GM12891 (cell line): Measurements from ENCODE around the gene TRIM31.

Experiments
- DNase-seq: peaks from one replicate; pipeline ENCODE4 v3.0.0; 2011; ENCODE audit warnings: low spot score; ENCODE audit not compliant: insufficient read length
- FAIRE-seq: peaks from 2 replicates; lab custom pipeline; 2011; peaks lifted over from hg19 to GRCh38; lab: Jason Lieb, UNC
- PAX5 ChIP-seq: IDR thresholded peaks from 2 replicates; pipeline ENCODE4 v1.6.1; 2011; ENCODE audit warnings: low read length, moderate library complexity, mild to moderate bottlenecking; ENCODE audit not compliant: insufficient read depth, severe bottlenecking
- POLR2A ChIP-seq: IDR thresholded peaks from 2 replicates; pipeline ENCODE4 v1.6.1; 2011; ENCODE audit warnings: low read depth, low read length, control low read depth
- POLR2AphosphoS5 ChIP-seq: IDR thresholded peaks from 2 replicates; pipeline ENCODE4 v1.6.1; 2011; ENCODE audit warnings: low read depth, low read length, control low read depth
- POU2F2 ChIP-seq: IDR thresholded peaks from 2 replicates; pipeline ENCODE4 v1.6.1; 2011; ENCODE audit warnings: low read depth, mild to moderate bottlenecking, control low read depth, low read length, moderate library complexity
- SPI1 ChIP-seq: IDR thresholded peaks from 2 replicates; pipeline ENCODE4 v1.6.1; 2011; ENCODE audit warnings: low read depth, low read length, control low read depth
- TAF1 ChIP-seq: IDR thresholded peaks from 2 replicates; pipeline ENCODE4 v1.6.1; 2011; ENCODE audit warnings: low read depth, low read length, control low read depth

TRIM31 gene

GRCh38 chr6:30077218-30077617 is 35.7 kb downstream of the TRIM31 start:
- FAIRE-seq = no peak
- no peak for DNase-seq
- TF ChIP-seq SPI1 (no peak), PAX5 (no peak), POLR2AphosphoS5 (no peak), POLR2A (no peak), TAF1 (no peak), POU2F2 (no peak)

- TF ChIP-seq PAX5 (no peak), POU2F2 (no peak), SPI1 (no peak), POLR2A (no peak), TAF1 (no peak), POLR2AphosphoS5 (no peak)
- no peak for DNase-seq
- FAIRE-seq = no peak
Observed at GRCh38 chr6:30075790-30076732, 36.8 kb downstream of the TRIM31 start.

- no peak for FAIRE-seq
- no peak for DNase-seq
- TF ChIP-seq POU2F2 (no peak), PAX5 (no peak), SPI1 (no peak), POLR2AphosphoS5 (no peak), POLR2A (no peak), TAF1 (no peak)
Observed at GRCh38 chr6:30075094-30075789, 37.6 kb downstream of the TRIM31 start, which contains the start of gene RNF39. TSS of gene RNF39 (minus strand) at chr6:30075769. CDS start at chr6:30075585, 184 bp downstream.

- no peak for FAIRE-seq
- TF ChIP-seq POLR2AphosphoS5 (no peak), POU2F2 (no peak), POLR2A (no peak), SPI1 (no peak), PAX5 (no peak), TAF1 (no peak)
- DNase-seq = no peak
Observed at GRCh38 chr6:30074331-30075093, 38.4 kb downstream of the TRIM31 start.

- no peak for TF ChIP-seq TAF1
Observed at GRCh38 chr6:30073489-30074235, 39.2 kb downstream of the TRIM31 start.

GRCh38 chr6:30071858-30072257 is 41.0 kb downstream of the TRIM31 start:
- FAIRE-seq (no peak), DNase-seq (no peak)
- no peak for TF ChIP-seq TAF1
- TF ChIP-seq POU2F2 = no peak
- no peak for TF ChIP-seq PAX5
- no peak for TF ChIP-seq SPI1
- TF ChIP-seq POLR2AphosphoS5 = no peak
- TF ChIP-seq POLR2A = no peak

More at GRCh38 chr6:30073489-30074235, 39.2 kb downstream of the TRIM31 start:
- DNase-seq (no peak), FAIRE-seq (no peak)

- no peak for TF ChIP-seq PAX5
- no peak for TF ChIP-seq POLR2A
- no peak for TF ChIP-seq POU2F2
- TF ChIP-seq TAF1 = no peak
- TF ChIP-seq SPI1 = no peak
- TF ChIP-seq POLR2AphosphoS5 = no peak
- FAIRE-seq (peak; percentile 20), DNase-seq (no peak)
Observed at GRCh38 chr6:30071081-30071818, 41.6 kb downstream of the TRIM31 start.

- DNase-seq = peak; percentile 48
- TF ChIP-seq TAF1 (no peak), SPI1 (no peak), PAX5 (no peak), POLR2AphosphoS5 (no peak), POU2F2 (no peak), POLR2A (no peak)
- FAIRE-seq = no peak
Observed at GRCh38 chr6:30067460-30068139, 45.3 kb downstream of the TRIM31 start.
